Measurements from ENCODE around the gene ZFR. TPM values are rescaled to one million over a fixed set of nuclear protein-coding genes. Genes with fewer than 3 reads are reported as not detected.
"Not testable (repeated sequence)": the region's sequence is repeated elsewhere in the genome, so short reads cannot be mapped to it uniquely, and the experiment has no call there.

ZFR gene
- polyA plus RNA-seq, 5 donors = 78.1 to 118 (median 112) TPM

DNA sequence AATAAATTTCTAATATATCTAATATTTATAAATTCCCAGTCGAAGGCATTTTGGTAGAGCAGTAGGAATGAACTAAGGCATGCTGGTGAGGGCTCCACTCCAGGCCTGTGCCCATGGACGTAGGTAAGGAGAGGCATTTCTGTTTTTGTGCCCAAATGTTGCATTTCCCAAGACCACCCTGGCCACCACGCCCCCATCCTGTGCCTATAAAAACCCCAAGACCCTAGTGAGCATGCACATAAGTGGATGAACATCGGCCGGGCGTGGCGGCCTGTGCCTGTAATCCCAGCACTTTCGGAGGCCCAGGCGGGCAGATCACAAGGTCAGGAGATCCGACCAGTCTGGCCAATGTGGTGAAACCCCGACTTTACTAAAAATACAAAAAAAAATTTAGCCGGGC lies 121.7 kb downstream of the ZFR start:
- DNase-seq = no peak

- not testable (repeated sequence) for DNase-seq
Measured at GRCh38 chr5:32321787-32322186, 122.8 kb downstream of the ZFR start.

- no peak for DNase-seq
Measured at GRCh38 chr5:32320576-32320975, 124.0 kb downstream of the ZFR start.

DNA sequence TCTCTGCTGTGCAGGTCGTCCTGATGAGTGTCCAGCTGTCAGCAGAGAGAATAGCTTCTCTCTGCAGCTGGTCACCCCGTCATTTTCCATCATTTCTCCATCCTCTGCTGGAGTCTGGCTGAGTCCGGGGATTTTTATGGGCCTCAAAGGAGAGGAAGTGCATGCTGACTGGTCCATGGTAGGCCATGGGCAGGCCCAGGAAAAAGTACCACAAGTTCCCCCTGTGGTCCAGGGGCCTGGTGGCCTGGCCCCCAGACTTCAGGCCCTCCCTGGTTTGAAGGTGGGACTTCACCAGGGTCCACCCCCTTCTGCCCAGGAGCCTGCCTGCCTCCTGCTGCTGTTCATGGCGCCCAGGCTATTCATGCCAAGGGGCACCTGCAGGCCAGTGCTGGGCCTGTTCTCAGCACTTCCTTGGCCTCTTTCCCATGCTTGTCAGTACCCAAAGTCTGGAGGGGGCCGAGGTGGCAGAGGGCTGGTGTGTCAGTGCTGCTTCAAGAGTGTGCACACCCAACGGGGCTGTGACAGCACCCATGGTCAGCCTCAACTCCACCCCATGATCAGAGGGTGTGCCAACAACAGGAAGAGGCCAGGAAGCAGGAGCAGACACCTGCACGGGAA lies 124.5 kb downstream of the ZFR start:
- DNase-seq = no peak

DNA sequence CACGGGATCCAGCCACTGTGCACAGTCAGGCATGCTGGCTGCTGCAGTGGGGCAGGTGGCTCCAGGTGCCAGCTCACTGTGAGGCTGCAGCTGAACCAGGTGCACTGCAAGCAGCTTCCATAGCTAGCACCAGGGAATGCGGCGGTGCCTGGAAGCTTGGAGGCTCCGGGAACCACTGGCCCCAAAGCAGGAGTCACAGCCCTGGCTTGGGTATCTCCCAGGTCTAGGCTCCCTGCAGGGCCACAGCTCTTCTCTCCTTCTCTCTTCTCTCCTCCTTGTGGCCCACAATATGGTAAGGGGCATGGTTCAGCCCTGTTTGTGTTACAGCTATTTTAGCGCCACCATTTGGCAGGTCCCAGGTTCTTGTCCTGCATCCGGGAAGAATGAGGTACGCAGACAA lies 125.1 kb downstream of the ZFR start:
- no peak for DNase-seq

- DNase-seq = no peak
Measured at GRCh38 chr5:32317041-32317440, 127.5 kb downstream of the ZFR start.

GRCh38 chr5:32315221-32316014 lies 129.1 kb downstream of the ZFR start:
- no peak for DNase-seq

GRCh38 chr5:32314658-32315057 lies 129.9 kb downstream of the ZFR start:
- no peak for DNase-seq

GRCh38 chr5:32314152-32314488 lies 130.4 kb downstream of the ZFR start:
- DNase-seq = not testable (repeated sequence)

DNA sequence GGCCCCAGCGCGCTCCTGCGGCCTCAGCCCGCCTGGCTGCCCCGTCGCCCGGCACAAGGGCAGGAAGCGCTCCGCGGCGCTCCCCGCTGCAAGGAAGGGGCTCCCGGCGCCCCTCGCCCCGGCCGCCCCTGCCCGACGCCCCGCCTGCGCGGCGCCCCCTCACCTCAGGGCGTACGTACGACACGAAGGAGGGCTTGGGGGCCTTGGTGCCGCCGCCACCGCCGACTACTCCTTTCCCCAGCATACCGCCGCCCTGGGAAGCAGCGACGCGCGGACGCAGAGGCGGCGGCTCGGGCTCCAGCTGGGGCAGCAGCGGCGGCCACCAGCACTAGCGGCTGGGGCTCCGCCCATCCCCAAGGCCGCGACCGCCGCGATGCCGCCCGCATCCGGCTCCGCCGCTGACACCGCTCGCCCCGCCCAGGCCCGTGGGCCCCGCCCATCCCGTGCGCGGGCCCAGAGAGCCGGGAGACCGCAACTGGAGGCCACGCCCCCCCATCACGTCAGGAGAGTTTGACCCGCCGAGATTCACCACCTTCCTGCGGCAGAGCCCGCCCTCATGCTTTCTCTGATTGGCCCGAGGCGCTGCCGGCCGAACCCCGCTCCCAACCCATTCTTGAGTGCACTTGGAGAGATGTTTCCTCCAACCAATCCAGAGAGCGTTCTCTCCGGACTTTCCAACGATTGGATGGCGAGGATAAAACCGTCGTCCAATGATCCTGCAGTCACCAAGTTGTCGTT lies 131.8 kb downstream of the ZFR start, which contains the start of gene MTMR12:
MTMR12 (minus strand) TSS at position 345 of the 738 bp plus-strand sequence; CDS start at position 244, 101 bp downstream.
- peak; percentile 98 to 99 for DNase-seq

DNA sequence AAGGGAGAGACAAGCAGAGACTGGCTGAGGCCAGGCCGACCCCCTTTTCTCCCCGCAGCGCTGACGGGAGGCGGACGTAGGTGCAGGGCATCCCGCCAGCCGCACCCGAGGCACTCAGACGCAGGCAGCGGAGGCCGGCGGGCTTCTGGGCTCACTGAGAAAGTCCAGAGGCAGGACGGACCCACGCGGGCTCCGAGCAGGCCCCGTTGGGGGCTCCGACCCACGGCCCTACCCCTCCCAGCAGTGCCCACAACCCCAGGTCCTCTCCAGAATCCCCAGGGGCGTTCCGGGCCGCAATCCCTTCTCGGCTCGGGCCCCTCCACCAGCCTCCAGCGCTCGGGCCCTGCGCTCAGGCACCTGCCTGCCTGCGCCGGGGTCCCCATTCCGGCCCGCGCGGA lies 132.3 kb downstream of the ZFR start:
- peak; percentile 53 to 59 for DNase-seq

GRCh38 chr5:32311404-32312196 lies 132.9 kb downstream of the ZFR start:
- no peak for DNase-seq

- no peak for DNase-seq
Measured at GRCh38 chr5:32309761-32310160, 134.8 kb downstream of the ZFR start.

- no peak for DNase-seq
Measured at GRCh38 chr5:32308946-32309345, 135.6 kb downstream of the ZFR start.

- DNase-seq = no peak
Measured at GRCh38 chr5:32307769-32308194, 136.8 kb downstream of the ZFR start.

GRCh38 chr5:32304622-32305021 lies 139.9 kb downstream of the ZFR start:
- no peak for DNase-seq

Other genes starting within 250 kb of the ZFR start
- gene MTMR12, start 131.8 kb downstream of the ZFR start, polyA plus RNA-seq (ENCODE audit: insufficient read depth in 1 of 5, insufficient read length in 5 of 5, low replicate concordance in 1 of 5) = 10 to 100 TPM; 30.1 to 37.0 (median 31.4) TPM
- gene SUB1, start 140.8 kb upstream of the ZFR start, polyA plus RNA-seq (ENCODE audit: insufficient read depth in 1 of 5, insufficient read length in 5 of 5, low replicate concordance in 1 of 5) = 100 to 1,000 TPM; 236 to 389 (median 296) TPM